HG03097 (cell line): ENCODE measurements around the gene TBL1XR1.

Experiments used
- ATAC-seq: cut with Tn5 transposase; IDR thresholded peaks from one replicate; pipeline ENCODE4 v1.9.1; 2021; ENCODE audit not compliant: unreplicated experiment, low FRiP score

The TBL1XR1 gene

DNA sequence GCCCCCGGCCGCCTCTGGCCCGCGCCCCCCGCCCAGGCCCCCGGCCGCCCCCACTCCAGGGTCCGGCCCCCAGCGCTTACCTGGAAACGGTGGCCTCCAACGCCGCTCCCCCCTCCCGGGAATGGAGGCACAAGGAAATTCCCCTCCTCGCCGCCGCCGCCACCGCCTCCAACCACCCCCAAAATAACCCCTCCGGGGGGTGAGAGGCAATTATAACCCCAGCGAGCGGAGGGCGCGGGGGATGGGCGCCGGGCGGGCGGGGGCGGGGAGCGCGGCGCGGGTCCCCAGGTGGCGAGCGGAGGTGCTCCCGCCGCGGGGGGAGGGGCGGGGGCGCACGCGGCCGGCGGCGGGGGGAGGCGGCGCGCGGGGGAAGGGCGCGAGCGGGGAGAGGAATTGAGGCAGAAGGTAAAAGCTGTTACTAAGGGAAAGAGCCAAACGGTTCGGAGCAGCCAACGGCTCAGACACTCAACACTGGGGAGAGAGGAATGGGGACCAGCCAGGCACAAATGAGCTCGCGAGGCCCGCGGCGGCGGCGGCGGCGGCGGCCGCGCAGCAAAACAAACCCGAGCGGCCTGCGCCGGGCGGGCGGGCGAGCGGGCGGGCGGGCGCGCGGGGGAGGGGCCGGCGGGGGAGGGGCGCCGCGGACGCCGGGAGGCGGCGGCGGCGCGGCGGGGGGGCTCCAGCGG, at the start of gene TBL1XR1:
Gene TBL1XR1, minus strand, starts transcription at position 442 of the 686 bp plus-strand sequence. CDS start 132,505 bp downstream, outside the sequence.
- ATAC-seq: peak; percentile 37

DNA sequence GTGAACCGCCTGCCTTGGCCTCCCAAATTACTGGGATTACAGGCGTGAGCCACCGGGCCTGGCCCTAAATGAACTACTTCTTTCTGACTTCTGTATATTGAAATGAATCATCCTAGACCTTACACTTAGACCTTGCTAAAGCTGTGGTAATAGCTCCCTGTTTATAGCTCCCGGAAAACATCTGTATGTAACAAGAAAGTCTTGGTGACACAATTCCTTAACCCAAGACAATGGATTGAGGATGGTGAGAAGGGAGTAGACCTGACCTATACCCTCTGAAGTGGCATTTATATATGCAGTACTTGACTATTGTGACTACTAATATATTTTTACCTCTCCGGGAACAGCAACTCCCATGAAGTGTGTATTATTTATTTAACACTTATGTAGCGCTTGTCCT, 48.0 kb upstream of the TBL1XR1 start:
- no peak for ATAC-seq

DNA sequence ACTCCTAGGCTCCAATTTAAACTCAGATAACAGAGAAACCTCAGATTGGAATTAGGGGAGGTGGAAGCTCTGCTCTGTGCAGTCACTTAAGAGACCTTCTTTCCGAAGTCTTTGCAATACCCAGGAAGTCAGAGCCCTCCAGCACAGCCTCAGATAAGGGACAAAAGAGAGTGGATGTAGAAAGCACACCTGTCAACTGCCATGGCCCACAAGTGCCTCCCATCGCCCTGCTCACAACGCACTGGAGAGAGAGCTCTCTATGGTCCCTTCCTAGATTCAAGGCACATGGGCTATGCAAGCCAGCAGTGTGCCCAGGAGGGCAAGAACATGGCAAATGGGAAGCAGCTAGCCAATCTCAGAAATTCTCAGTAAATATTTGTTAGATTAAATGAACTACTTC, 47.3 kb upstream of the TBL1XR1 start:
- no peak for ATAC-seq

DNA sequence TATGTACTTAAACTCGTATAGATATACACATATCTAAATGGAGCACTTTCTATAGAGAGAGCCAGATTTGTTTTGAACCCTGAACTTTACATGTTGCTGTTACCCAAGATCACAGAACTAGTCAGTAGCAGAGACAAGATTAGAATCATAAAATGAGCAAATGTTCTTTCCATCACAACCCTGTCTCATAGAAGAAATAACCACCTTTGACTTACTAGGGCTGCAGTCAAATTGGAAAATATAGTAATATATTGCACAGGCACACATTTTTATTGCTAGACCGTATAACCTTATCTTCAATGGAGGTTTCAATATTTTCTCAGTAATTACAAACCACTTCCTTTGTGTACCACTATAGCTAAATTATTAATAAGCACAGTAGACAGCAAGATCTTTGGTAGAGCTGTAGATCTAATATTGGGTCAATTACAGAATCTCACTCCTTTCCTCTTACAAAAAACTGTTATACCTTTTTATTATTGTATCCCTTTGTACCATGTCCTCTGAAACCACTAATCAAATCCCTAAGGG, 41.5 kb upstream of the TBL1XR1 start:
- no peak for ATAC-seq

GRCh38 chr3:177237206-177237605, 39.9 kb upstream of the TBL1XR1 start:
- no peak for ATAC-seq

DNA sequence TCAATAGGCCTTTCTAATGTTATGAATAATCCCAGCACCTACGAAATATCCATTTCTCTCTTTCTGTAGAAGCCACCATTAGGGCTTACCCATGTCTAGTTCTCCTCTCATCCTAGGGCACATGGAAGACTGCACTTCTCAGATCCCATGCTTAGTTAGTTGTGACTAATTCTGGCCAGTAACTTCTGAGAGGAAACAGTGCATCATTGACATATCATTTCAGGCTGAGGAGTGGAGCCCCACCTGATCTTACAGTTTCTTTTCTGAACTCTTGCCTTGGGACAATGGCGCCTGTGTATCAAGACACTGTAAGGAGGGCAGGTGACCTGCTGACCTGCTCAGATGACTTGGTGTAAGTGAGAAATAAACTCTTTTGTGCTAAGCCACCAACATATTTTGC, 39.4 kb upstream of the TBL1XR1 start:
- ATAC-seq: no peak

GRCh38 chr3:177234121-177234520, 36.8 kb upstream of the TBL1XR1 start:
- no peak for ATAC-seq

DNA sequence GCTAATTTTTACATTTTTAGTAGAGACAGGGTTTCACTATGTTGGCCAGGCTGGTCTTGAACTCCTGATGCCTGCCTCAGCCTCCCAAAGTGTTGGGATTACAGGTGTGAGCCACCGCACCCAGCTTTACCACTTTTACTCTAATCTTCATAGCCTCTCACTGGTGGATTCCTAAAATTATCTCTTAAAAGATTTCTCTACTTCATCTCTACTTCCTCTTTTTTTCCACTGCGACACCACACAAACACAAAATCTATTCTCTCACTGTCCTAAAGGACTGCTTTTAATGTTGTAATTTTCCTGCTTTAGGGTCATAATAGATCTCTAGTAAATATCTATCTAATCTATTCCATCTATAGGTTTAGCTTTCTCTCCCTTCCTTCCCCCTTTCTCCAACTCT, 34.0 kb upstream of the TBL1XR1 start:
- ATAC-seq: no peak

- ATAC-seq: no peak
These were observed 33.4 kb upstream of the TBL1XR1 start for GRCh38 chr3:177230641-177231040.

- no peak for ATAC-seq
These were observed 32.5 kb upstream of the TBL1XR1 start for GRCh38 chr3:177229791-177230190.

- no peak for ATAC-seq
These were observed 31.4 kb upstream of the TBL1XR1 start for GRCh38 chr3:177228601-177229190.

DNA sequence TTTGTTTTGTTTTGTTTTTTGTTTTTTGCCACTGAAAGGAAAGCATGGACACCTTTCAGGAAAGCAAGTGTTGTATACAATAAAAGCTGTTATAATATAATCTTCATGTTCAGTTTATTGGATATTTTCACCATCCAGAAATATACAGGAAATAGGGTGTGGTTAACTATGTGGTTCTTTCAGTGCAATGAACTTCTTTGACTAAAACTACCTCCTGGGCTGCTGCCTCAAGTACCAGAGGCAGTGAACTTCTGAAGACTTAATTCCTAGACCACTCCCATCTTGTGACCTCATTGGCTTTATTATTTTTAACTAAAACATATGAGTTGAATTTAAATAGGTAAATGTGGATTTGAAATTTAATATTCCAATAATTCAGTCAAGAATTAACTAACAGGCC, 27.1 kb upstream of the TBL1XR1 start:
- no peak for ATAC-seq

DNA sequence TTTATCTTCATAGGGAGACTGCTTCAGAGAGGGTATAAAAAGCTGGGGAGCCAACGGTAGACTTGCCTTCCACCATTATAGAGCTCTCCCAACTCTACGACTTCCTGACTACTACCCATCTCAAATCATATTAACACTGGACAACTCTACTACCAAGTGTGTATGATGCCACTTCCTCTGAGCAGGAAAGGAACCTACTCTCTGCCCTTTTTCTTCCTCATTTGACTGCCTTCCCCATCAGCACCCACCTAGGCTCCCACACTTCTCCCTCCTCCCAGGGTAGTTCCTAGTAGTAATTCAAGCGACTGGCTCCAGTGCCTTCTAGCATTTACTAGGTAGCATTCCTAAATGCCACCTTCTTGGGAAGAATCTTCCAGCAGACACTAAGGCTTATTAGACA, 24.5 kb upstream of the TBL1XR1 start:
- ATAC-seq: no peak

GRCh38 chr3:177220136-177220974, 23.1 kb upstream of the TBL1XR1 start:
- ATAC-seq: no peak

- ATAC-seq: no peak
These were observed 16.7 kb upstream of the TBL1XR1 start for GRCh38 chr3:177213801-177214535.

DNA sequence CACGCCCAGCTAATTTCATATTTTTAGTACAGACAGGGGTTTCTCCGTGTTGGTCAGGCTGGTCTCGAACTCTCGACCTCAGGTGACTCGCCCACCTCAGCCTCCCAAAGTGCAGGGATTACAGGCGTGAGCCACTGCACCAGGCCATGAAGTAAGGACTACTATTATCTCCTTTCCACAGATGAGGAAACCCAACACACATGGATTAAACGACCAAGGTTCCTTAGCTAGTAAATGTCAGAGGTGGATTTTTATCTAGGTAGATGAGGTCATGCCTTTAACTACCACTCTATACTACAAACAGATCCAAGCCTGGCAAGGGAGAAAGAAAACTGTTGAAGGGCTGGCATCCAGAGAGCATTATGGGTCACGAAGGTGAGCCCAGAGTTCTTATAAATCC, 15.5 kb upstream of the TBL1XR1 start:
- ATAC-seq: no peak

GRCh38 chr3:177212278-177212610, 15.0 kb upstream of the TBL1XR1 start:
- ATAC-seq: no peak

DNA sequence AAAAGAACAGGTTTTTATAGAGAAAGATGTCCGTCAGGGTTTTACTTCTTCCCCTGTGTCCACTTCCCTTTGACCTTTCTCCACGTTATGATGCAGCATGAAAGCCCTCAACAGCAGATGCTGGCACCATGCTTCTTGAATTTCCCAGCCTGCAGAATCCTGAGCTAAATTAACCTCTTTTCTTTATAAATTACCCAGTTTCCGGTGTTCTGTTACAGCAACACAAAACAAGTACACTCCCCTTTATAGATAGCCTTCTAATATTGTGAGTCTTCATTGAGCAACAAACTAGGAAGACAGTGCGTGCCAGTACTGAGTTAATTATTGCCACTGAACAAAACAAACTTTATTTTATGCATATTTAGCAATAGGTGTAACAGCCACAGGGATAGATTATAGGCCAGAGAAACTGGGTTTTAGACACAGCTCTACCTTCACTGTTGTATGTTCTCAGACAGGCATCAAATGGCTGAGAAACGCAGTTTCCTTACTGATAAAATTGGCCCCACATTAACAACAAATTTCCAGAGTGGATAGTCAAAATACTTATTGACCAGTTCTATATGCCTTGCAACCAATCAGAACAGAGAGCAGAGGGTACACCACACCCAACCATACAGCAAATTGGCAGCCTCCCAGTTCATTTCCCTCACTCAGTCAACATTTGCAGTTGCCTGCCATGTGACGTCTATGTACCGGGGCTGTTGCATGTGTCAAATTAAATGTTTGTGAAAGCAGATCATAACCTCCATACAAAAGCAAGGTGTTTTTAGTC, 14.4 kb upstream of the TBL1XR1 start:
- ATAC-seq: no peak

DNA sequence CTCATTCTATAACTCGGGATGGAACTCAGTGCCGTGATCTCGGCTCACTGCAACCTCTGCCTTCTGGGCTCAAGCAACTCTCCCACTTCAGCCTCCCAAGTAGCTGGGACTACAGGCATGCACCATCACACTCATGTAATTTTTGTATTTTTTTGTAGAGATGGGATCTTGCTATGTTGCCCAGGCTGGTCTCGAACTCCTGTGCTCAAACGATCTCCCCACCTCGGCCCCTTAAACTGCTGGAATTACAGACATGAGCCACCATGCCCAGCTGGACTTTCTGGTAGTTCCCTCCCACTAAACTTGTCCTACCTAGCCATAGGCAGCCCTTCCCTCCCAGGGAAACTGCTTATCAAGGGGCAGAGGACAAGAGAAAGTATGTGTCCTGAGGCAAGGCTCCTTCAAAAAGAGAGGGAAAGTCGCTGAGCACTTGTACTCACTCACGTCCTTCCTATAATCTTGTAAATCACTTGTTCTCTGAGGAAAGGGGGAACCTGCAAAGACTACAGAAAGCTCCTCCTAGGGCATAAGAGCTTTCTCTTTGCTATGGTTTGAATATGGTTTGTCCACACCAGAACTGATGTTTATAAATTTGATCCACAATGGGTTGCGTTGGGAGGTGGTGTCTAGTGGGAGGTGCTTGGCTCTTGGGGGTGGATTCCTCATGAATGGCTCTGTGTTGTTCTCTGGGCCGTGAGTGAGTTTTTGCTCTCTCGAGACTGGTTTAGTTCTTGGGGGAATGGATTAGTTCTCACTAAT, 13.6 kb upstream of the TBL1XR1 start:
- no peak for ATAC-seq
